Measurements from ENCODE around the gene RUNDC3A. TPM values are rescaled to one million over a fixed set of nuclear protein-coding genes. Genes with fewer than 3 reads are reported as not detected.
"Not testable (repeated sequence)": the region's sequence is repeated elsewhere in the genome, so short reads cannot be mapped to it uniquely, and the experiment has no call there.

Gene RUNDC3A
- total RNA-seq, 4 donors from 2014 or later = 0.84 TPM; not detected in 3

DNA sequence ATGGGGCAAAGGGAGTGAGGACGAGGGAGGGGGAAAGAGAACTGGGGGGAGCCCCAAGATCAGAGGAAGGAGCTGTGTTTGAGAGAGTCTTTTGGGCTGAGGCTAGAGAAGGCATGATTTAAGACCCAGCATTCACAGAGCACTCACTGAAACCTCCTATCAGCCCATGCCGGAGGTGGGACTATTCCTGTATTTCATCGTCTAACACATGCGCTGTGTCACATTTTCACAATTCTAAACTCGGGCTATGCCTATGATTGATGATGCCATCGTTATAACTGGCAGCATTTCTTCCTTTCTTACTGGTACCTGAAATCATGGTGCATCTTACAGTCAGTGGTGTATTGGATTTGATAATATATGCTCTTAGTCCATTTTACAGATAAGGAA lies 51.7 kb downstream of the RUNDC3A start:
- ATAC-seq (ENCODE audit: low FRiP score) (no peak), DNase-seq (ENCODE audit: low spot score) (no peak)
- TF ChIP-seq, protein P1, sequence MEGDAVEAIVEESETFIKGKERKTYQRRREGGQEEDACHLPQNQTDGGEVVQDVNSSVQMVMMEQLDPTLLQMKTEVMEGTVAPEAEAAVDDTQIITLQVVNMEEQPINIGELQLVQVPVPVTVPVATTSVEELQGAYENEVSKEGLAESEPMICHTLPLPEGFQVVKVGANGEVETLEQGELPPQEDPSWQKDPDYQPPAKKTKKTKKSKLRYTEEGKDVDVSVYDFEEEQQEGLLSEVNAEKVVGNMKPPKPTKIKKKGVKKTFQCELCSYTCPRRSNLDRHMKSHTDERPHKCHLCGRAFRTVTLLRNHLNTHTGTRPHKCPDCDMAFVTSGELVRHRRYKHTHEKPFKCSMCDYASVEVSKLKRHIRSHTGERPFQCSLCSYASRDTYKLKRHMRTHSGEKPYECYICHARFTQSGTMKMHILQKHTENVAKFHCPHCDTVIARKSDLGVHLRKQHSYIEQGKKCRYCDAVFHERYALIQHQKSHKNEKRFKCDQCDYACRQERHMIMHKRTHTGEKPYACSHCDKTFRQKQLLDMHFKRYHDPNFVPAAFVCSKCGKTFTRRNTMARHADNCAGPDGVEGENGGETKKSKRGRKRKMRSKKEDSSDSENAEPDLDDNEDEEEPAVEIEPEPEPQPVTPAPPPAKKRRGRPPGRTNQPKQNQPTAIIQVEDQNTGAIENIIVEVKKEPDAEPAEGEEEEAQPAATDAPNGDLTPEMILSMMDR (IDR thresholded peaks at IDR 0.05) = no peak

- no peak for ATAC-seq (ENCODE audit: low FRiP score)
- DNase-seq (ENCODE audit: low spot score) = no peak
- TF ChIP-seq, protein P1 (IDR thresholded peaks at IDR 0.05) = no peak
Measured at GRCh38 chr17:44360826-44361225, 52.4 kb downstream of the RUNDC3A start.

GRCh38 chr17:44361292-44362260 lies 53.2 kb downstream of the RUNDC3A start:
- TF ChIP-seq, protein P1 (IDR thresholded peaks at IDR 0.05) = no peak
- DNase-seq (ENCODE audit: low spot score) (no peak), ATAC-seq (ENCODE audit: low FRiP score) (no peak)

- TF ChIP-seq, protein P1 (IDR thresholded peaks at IDR 0.05) = no peak
- DNase-seq (ENCODE audit: low spot score) = no peak
- ATAC-seq (ENCODE audit: low FRiP score) = no peak
Measured at GRCh38 chr17:44362459-44362948, 54.1 kb downstream of the RUNDC3A start.

- no peak for DNase-seq (ENCODE audit: low spot score)
Measured at GRCh38 chr17:44362949-44363612, 54.7 kb downstream of the RUNDC3A start.

GRCh38 chr17:44363613-44364159 lies 55.3 kb downstream of the RUNDC3A start, which contains the start of gene FAM171A2:
TSS of gene FAM171A2 (minus strand) at chr17:44363853. CDS start at chr17:44363714, 139 bp downstream.
- TF ChIP-seq, protein P1 (IDR thresholded peaks at IDR 0.05) = peak in 2 of 3 donors; percentile 24 to 47
- DNase-seq (ENCODE audit: low spot score) = no peak
- peak; percentile 74 for ATAC-seq (ENCODE audit: low FRiP score)

More at GRCh38 chr17:44362949-44363612, 54.7 kb downstream of the RUNDC3A start:
- TF ChIP-seq, protein P1 (IDR thresholded peaks at IDR 0.05) = no peak
- peak; percentile 12 for ATAC-seq (ENCODE audit: low FRiP score)

- not testable (repeated sequence) for DNase-seq (ENCODE audit: low spot score); ATAC-seq (ENCODE audit: low FRiP score)
Measured at GRCh38 chr17:44365051-44365450, 56.6 kb downstream of the RUNDC3A start.
